HFFc6 (cell line): ENCODE data around the gene SDCCAG8. TPM values are rescaled to one million over a fixed set of nuclear protein-coding genes. Genes with fewer than 3 reads are reported as not detected.

Experiments used
- DNase-seq: peaks from one replicate; pipeline ENCODE4 v3.0.0-alpha.2; 2018
- H3K27ac Mint-ChIP-seq: 2 replicates; pipeline ENCODE4 v1.8.0; 2020; ENCODE audit warnings: mild to moderate bottlenecking, mixed read lengths
- H3K27me3 Mint-ChIP-seq: 2 replicates; pipeline ENCODE4 v1.8.0; 2021; ENCODE audit warnings: mild to moderate bottlenecking, moderate library complexity, mixed read lengths; ENCODE audit not compliant: insufficient read depth
- H3K36me3 Mint-ChIP-seq: 2 replicates; pipeline ENCODE4 v1.8.0; 2021; ENCODE audit warnings: low read depth, mixed read lengths
- H3K4me1 Mint-ChIP-seq: 2 replicates; pipeline ENCODE4 v1.8.0; 2020; ENCODE audit warnings: low read depth, mixed read lengths
- H3K4me3 Mint-ChIP-seq: 2 replicates; pipeline ENCODE4 v1.8.0; 2020; ENCODE audit warnings: mild to moderate bottlenecking, moderate library complexity, mixed read lengths
- H3K9me3 Mint-ChIP-seq: 2 replicates; pipeline ENCODE4 v1.8.0; 2020; ENCODE audit warnings: mild to moderate bottlenecking, mixed read lengths
- CTCF ChIP-seq: fragments of 200-600 bp; sonication (generic); IDR thresholded peaks from 2 replicates; pipeline ENCODE4 v1.5.0; 2021; ENCODE audit warnings: antibody characterized with exemption, mild to moderate bottlenecking
- total RNA-seq, 6 experiments: library from RNA; stranded (reverse); fragmentation: NEBNext Ultra II Directional; extraction: Animal tissue kit (Norgen Biotek cat#: 25700); gene quantifications; 2 replicates in 1 of 6; 3 replicates in 5 of 6; pipeline ENCODE4 v1.2.3, GENCODE V29; 2021

SDCCAG8 gene
- total RNA-seq, 6 experiments from 2014 or later: 22.3 to 31.2 (median 26.1) TPM

- no peak overlapping the region for H3K4me3 Mint-ChIP-seq
- H3K9me3 Mint-ChIP-seq: no peaks in the 10 kb centered on the region; the same call in 1 of the 2 replicates
- H3K27ac Mint-ChIP-seq: peak overlapping the region; percentile 56
- TF ChIP-seq CTCF: no peak
- peaks cover 18% of the 10 kb centered on the region for H3K4me1 Mint-ChIP-seq
- peaks cover 8% of the 10 kb centered on the region for H3K36me3 Mint-ChIP-seq
- no peaks in the 10 kb centered on the region for H3K27me3 Mint-ChIP-seq
- peak; percentile 43 for DNase-seq
Measured at GRCh38 chr1:243490748-243491686, 235.2 kb downstream of the SDCCAG8 start.

GRCh38 chr1:243493156-243494129 lies 237.6 kb downstream of the SDCCAG8 start:
- Mint-ChIP-seq H3K9me3 (no peaks in the 10 kb centered on the region; the same call in 1 of the 2 replicates), H3K36me3 (peaks cover 17% of the 10 kb centered on the region), H3K4me3 (no peak overlapping the region), H3K27me3 (0 out of 2 replicates have a peak, but pooled peaks cover 2% of the 10 kb centered on the region), H3K4me1 (peaks cover 22% of the 10 kb centered on the region), H3K27ac (no peak overlapping the region; the same call in 1 of the 2 replicates)
- TF ChIP-seq CTCF: no peak
- DNase-seq: no peak

GRCh38 chr1:243494741-243495431 lies 239.0 kb downstream of the SDCCAG8 start:
- H3K9me3 Mint-ChIP-seq: no peaks in the 10 kb centered on the region; the same call in 1 of the 2 replicates
- H3K27ac Mint-ChIP-seq: peak overlapping the region; percentile 13; the same call in 1 of the 2 replicates
- H3K4me3 Mint-ChIP-seq: no peak overlapping the region

GRCh38 chr1:243495442-243496186 lies 239.8 kb downstream of the SDCCAG8 start:
- H3K27ac Mint-ChIP-seq: peak overlapping the region; percentile 48
- peaks cover 26% of the 10 kb centered on the region for H3K36me3 Mint-ChIP-seq
- H3K4me1 Mint-ChIP-seq: peaks cover 33% of the 10 kb centered on the region
- DNase-seq: no peak
- H3K4me3 Mint-ChIP-seq: no peak overlapping the region
- H3K9me3 Mint-ChIP-seq: no peaks in the 10 kb centered on the region; the same call in 1 of the 2 replicates
- TF ChIP-seq CTCF: no peak
- 0 out of 2 replicates have a peak, but pooled peaks cover 2% of the 10 kb centered on the region for H3K27me3 Mint-ChIP-seq

More at GRCh38 chr1:243494741-243495431, 239.0 kb downstream of the SDCCAG8 start:
- TF ChIP-seq CTCF: no peak
- 0 out of 2 replicates have a peak, but pooled peaks cover 2% of the 10 kb centered on the region for H3K27me3 Mint-ChIP-seq
- no peak for DNase-seq
- peaks cover 21% of the 10 kb centered on the region for H3K36me3 Mint-ChIP-seq
- H3K4me1 Mint-ChIP-seq: peaks cover 27% of the 10 kb centered on the region
